Activated naive CD8-positive, alpha-beta T cell (primary cell): ENCODE data around the gene RAD51C.
"Not testable (repeated sequence)": the region's sequence is repeated elsewhere in the genome, so short reads cannot be mapped to it uniquely, and the experiment has no call there.

Experiments
- H3K27ac Mint-ChIP-seq: one replicate; pipeline ENCODE4 v1.8.0; 2021; ENCODE audit warnings: mixed read lengths
- H3K27me3 Mint-ChIP-seq: one replicate; pipeline ENCODE4 v1.8.0; 2021; ENCODE audit warnings: mixed read lengths
- H3K36me3 Mint-ChIP-seq: one replicate; pipeline ENCODE4 v1.8.0; 2021; ENCODE audit warnings: mixed read lengths
- H3K4me1 Mint-ChIP-seq: one replicate; pipeline ENCODE4 v1.8.0; 2021; ENCODE audit warnings: low read depth, mixed read lengths
- H3K4me3 Mint-ChIP-seq: one replicate; pipeline ENCODE4 v1.8.0; 2021; ENCODE audit warnings: mild to moderate bottlenecking, mixed read lengths
- H3K9me3 Mint-ChIP-seq: one replicate; pipeline ENCODE4 v1.8.0; 2021; ENCODE audit warnings: low read depth, mixed read lengths

Gene RAD51C

DNA sequence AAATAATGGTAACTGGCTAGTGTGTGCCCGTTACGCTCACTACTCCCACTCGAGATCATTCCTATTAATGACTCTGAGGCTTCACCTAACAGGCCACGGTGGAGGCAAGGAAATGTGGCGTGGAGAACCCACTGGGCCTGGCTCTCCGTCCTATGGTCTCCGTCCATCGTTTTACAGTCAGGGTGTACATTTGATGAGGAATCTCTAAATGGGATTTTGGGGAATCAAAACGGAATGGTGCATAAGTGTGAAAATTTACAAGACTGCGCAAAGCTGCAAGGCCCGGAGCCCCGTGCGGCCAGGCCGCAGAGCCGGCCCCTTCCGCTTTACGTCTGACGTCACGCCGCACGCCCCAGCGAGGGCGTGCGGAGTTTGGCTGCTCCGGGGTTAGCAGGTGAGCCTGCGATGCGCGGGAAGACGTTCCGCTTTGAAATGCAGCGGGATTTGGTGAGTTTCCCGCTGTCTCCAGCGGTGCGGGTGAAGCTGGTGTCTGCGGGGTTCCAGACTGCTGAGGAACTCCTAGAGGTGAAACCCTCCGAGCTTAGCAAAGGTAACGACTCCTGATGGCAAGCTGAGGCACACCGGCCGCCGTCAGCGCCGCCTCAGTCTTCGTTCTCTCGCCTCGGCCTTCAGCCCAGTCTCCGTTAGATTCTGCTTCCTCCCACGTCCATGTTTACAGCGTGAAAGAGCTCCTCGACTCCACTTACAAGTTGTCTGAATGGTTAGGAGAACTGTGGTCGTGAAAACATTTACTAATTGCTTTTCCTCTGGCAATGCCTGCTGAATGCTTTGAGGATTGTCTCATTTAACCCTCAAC lies at the start of gene RAD51C:
Gene RAD51C (plus strand): TSS at position 364 of the 817 bp plus-strand sequence. CDS start 42 bp downstream, at position 406.
- H3K36me3 Mint-ChIP-seq, result peaks cover 4% of the 10 kb centered on the region
- peaks cover 29% of the 10 kb centered on the region for H3K4me1 Mint-ChIP-seq
- H3K9me3 Mint-ChIP-seq, result no peaks in the 10 kb centered on the region
- H3K27me3 Mint-ChIP-seq, result no peaks in the 10 kb centered on the region
- peak within 1 kb of the TSS; percentile 93 for H3K4me3 Mint-ChIP-seq
- H3K27ac Mint-ChIP-seq, result peak within 1 kb of the TSS; percentile 85

DNA sequence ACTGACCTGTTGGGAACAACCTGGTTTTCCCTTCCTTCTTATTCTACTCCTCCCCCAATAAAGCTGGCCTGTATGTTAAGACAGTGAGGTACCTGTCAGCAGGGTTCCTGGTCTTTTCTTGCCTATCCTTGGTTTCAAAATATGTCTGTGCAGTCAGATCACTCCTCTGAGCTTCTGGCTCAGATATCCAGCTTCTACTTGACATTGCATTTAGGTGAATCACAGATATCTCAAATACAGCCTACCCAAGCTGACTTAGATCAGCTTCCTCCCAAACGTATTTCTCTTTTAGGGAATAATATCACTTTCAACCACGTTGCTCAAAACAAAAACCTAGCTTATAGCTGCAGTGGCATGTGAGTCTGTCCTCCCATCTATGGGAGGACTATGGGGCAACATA lies 49.3 kb upstream of the RAD51C start:
- Mint-ChIP-seq H3K9me3 (no peaks in the 10 kb centered on the region), H3K4me1 (no peaks in the 10 kb centered on the region), H3K27ac (no peak overlapping the region), H3K36me3 (no peaks in the 10 kb centered on the region), H3K27me3 (no peaks in the 10 kb centered on the region), H3K4me3 (no peak overlapping the region)

GRCh38 chr17:58648236-58648635 lies 44.2 kb upstream of the RAD51C start:
- H3K4me3 Mint-ChIP-seq, result no peak overlapping the region
- H3K9me3 Mint-ChIP-seq, result no peaks in the 10 kb centered on the region

GRCh38 chr17:58657962-58658803 lies 34.2 kb upstream of the RAD51C start:
- H3K36me3 Mint-ChIP-seq, H3K27me3 Mint-ChIP-seq, H3K9me3 Mint-ChIP-seq: not testable (repeated sequence)
- peak overlapping the region; percentile 87 for H3K4me3 Mint-ChIP-seq
- peak overlapping the region; percentile 100 for H3K27ac Mint-ChIP-seq
- peaks cover 15% of the 10 kb centered on the region for H3K4me1 Mint-ChIP-seq

More at GRCh38 chr17:58648236-58648635, 44.2 kb upstream of the RAD51C start:
- Mint-ChIP-seq H3K36me3 (no peaks in the 10 kb centered on the region), H3K27ac (no peak overlapping the region), H3K4me1 (no peaks in the 10 kb centered on the region), H3K27me3 (no peaks in the 10 kb centered on the region)

GRCh38 chr17:58658804-58659713 lies 33.3 kb upstream of the RAD51C start:
- peaks cover 15% of the 10 kb centered on the region for H3K4me1 Mint-ChIP-seq
- H3K4me3 Mint-ChIP-seq, result peak overlapping the region; percentile 87
- H3K9me3 Mint-ChIP-seq, result peaks cover 5% of the 10 kb centered on the region
- no peaks in the 10 kb centered on the region for H3K27me3 Mint-ChIP-seq
- H3K36me3 Mint-ChIP-seq, result no peaks in the 10 kb centered on the region
- peak overlapping the region; percentile 100 for H3K27ac Mint-ChIP-seq

- H3K36me3 Mint-ChIP-seq, H3K9me3 Mint-ChIP-seq, H3K27me3 Mint-ChIP-seq: not testable (repeated sequence)
- H3K27ac Mint-ChIP-seq, result peak overlapping the region; percentile 100
- H3K4me1 Mint-ChIP-seq, result peaks cover 15% of the 10 kb centered on the region
- H3K4me3 Mint-ChIP-seq, result peak overlapping the region; percentile 87
Measured at GRCh38 chr17:58659714-58660084, 32.7 kb upstream of the RAD51C start.

GRCh38 chr17:58660621-58661020 lies 31.8 kb upstream of the RAD51C start:
- peaks cover 5% of the 10 kb centered on the region for H3K9me3 Mint-ChIP-seq
- peaks cover 15% of the 10 kb centered on the region for H3K4me1 Mint-ChIP-seq
- peak overlapping the region; percentile 40 for H3K4me3 Mint-ChIP-seq
- H3K27ac Mint-ChIP-seq, result no peak overlapping the region
- no peaks in the 10 kb centered on the region for H3K27me3 Mint-ChIP-seq
- no peaks in the 10 kb centered on the region for H3K36me3 Mint-ChIP-seq

GRCh38 chr17:58661499-58661898 lies 30.9 kb upstream of the RAD51C start:
- peaks cover 16% of the 10 kb centered on the region for H3K4me1 Mint-ChIP-seq
- no peaks in the 10 kb centered on the region for H3K36me3 Mint-ChIP-seq
- peaks cover 5% of the 10 kb centered on the region for H3K9me3 Mint-ChIP-seq
- no peak overlapping the region for H3K27ac Mint-ChIP-seq
- H3K4me3 Mint-ChIP-seq, result no peak overlapping the region
- peaks cover 1% of the 10 kb centered on the region for H3K27me3 Mint-ChIP-seq

DNA sequence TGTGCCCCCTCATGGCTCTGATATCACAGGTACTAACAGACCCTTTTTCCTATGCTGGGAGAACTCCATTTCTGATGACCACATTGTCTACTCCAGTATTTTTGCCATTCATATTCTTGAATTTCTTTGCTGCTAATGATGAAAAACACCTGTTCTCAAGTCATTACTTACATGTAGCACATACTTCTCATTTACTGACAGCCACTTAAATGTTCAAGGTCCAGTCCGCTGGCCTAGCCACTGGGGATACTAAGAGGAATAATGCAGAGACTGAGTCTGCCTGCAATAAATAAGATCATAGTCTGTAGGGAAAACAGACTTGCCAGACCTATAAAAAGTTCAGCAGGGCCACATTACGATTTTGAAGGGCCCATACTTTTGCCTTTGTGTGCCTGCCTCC lies 28.1 kb upstream of the RAD51C start:
- Mint-ChIP-seq H3K27me3 (peaks cover 2% of the 10 kb centered on the region), H3K4me1 (peaks cover 9% of the 10 kb centered on the region), H3K4me3 (no peak overlapping the region)

GRCh38 chr17:58665946-58666857 lies 26.2 kb upstream of the RAD51C start:
- Mint-ChIP-seq H3K27me3 (peaks cover 2% of the 10 kb centered on the region), H3K9me3 (no peaks in the 10 kb centered on the region), H3K4me1 (peaks cover 7% of the 10 kb centered on the region), H3K4me3 (peak overlapping the region; percentile 58), H3K27ac (peak overlapping the region; percentile 48), H3K36me3 (no peaks in the 10 kb centered on the region)

More for the DNA sequence above, 28.1 kb upstream of the RAD51C start:
- H3K9me3 Mint-ChIP-seq, result peaks cover 5% of the 10 kb centered on the region
- no peak overlapping the region for H3K27ac Mint-ChIP-seq
- no peaks in the 10 kb centered on the region for H3K36me3 Mint-ChIP-seq

DNA sequence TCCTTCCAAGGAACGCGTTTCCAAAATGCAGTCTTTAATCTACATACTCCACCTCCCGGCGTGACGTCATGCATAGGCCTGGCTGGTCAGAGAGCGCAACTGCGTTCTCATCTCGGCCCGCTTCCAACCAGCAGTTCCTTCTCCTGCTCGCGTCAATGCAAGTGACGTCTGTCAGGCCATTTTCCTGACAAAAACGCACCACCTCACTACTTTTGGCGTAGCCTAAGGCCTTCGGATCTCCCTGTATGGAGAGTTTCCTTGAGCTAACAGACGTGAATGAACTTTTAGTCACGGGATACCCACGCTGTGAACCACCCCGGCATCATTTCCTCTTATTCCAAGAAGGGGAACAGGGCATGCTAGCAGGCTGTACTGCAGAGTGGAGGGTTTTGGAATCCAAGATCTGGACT lies 25.5 kb upstream of the RAD51C start:
- Mint-ChIP-seq H3K9me3 (no peaks in the 10 kb centered on the region), H3K4me3 (peak overlapping the region; percentile 58), H3K36me3 (no peaks in the 10 kb centered on the region), H3K4me1 (peaks cover 7% of the 10 kb centered on the region), H3K27me3 (peaks cover 2% of the 10 kb centered on the region), H3K27ac (no peak overlapping the region)

- Mint-ChIP-seq H3K27me3 (peaks cover 2% of the 10 kb centered on the region), H3K27ac (no peak overlapping the region), H3K36me3 (no peaks in the 10 kb centered on the region)
Measured at GRCh38 chr17:58667934-58668597, 24.3 kb upstream of the RAD51C start.

DNA sequence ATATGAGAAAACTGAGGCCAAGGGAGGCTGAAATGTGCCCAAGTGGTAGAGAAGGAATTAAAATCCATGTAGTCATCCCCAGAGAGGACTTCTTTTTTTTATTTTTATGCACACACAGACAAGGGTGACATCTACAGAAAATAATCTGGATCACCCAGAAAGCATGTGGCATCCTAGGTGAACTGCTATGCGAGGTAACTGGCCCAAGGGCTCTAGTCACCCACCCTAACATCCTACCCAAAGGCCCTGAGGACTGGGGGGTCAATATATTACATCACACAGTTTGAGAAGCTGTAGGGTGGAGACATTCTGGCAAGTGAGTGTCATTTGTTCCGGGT lies 23.8 kb upstream of the RAD51C start:
- Mint-ChIP-seq H3K4me1 (peaks cover 7% of the 10 kb centered on the region), H3K27ac (no peak overlapping the region), H3K27me3 (peaks cover 2% of the 10 kb centered on the region)

More at GRCh38 chr17:58667934-58668597, 24.3 kb upstream of the RAD51C start:
- Mint-ChIP-seq H3K4me3 (no peak overlapping the region), H3K9me3 (no peaks in the 10 kb centered on the region), H3K4me1 (peaks cover 7% of the 10 kb centered on the region)

More for the DNA sequence above, 23.8 kb upstream of the RAD51C start:
- H3K9me3 Mint-ChIP-seq, result no peaks in the 10 kb centered on the region
- H3K4me3 Mint-ChIP-seq, result no peak overlapping the region
- no peaks in the 10 kb centered on the region for H3K36me3 Mint-ChIP-seq
